H1 (cell line): ENCODE results near the gene KCNK15. TPM values are rescaled to one million over a fixed set of nuclear protein-coding genes. Genes with fewer than 3 reads are reported as not detected.

Source experiments
- ASH2L ChIP-seq: fragments of 200-600, 300-600 bp; sonication (generic); IDR thresholded peaks from one replicate; pipeline ENCODE4 v1.7.1; 2017; ENCODE audit warnings: low read length
- BRCA1 ChIP-seq: IDR thresholded peaks from 2 replicates; pipeline ENCODE4 v1.6.1; 2012; ENCODE audit warnings: low read depth, low read length, improper control_type of control experiment
- EZH2 ChIP-seq: fragments of 200-600 bp; sonication (generic); IDR thresholded peaks from 2 replicates; pipeline ENCODE4 v1.7.1; 2012; ENCODE audit warnings: low read depth, mild to moderate bottlenecking, moderate library complexity, low read length, inconsistent platforms; ENCODE audit not compliant: severe bottlenecking
- MAFK ChIP-seq: IDR thresholded peaks from 2 replicates; pipeline ENCODE4 v1.6.1; 2012; ENCODE audit warnings: low read depth, mild to moderate bottlenecking, improper control_type of control experiment, low read length
- ZNF274 ChIP-seq: IDR thresholded peaks from 2 replicates; pipeline ENCODE4 v1.7.0; 2012; ENCODE audit warnings: low read length, borderline replicate concordance; ENCODE audit errors: extremely low read depth
- polyA plus RNA-seq, 7 experiments: library from polyadenylated mRNA; depleted of rRNA in 3 of 7; stranded (reverse) in 5 of 7; unstranded in 2 of 7; fragments of >200 nt in 5 of 7; fragments of 200-250 nt in 2 of 7; gene quantifications; 1 replicate in 5 of 7; 2 replicates in 1 of 7; 4 replicates in 1 of 7; pipeline versions ENCODE4 v1.2.1 to v1.2.3, GENCODE V29; 2011 to 2013; ENCODE audit warnings: missing spikeins in 2 of 7, mixed read lengths in 2 of 7
- total RNA-seq: library from RNA; stranded (reverse); fragmentation: NEBNext Ultra II Directional; extraction: Animal tissue kit (Norgen Biotek cat#: 25700); gene quantifications from 2 replicates; pipeline ENCODE4 v1.2.1, GENCODE V29; 2021
- TF ChIP-seq, protein P1 (sequence below), 3 experiments: IDR thresholded peaks; 1 replicate in 2 of 3; 2 replicates in 1 of 3; pipeline versions ENCODE4 v1.5.1 to v1.6.1; 2011; ENCODE audit warnings: low read length in 3 of 3, mild to moderate bottlenecking in 3 of 3, inconsistent platforms in 2 of 3, low read depth in 1 of 3, moderate library complexity in 1 of 3; ENCODE audit not compliant: insufficient read depth in 1 of 3; ENCODE audit errors: control extremely low read depth in 1 of 3

Gene KCNK15
- total and polyA plus RNA-seq, 2 of the 8 experiments (the other 6 are each of a cell fraction or from before 2014, with no cell fraction given) = 0.24 to 0.33 TPM

DNA sequence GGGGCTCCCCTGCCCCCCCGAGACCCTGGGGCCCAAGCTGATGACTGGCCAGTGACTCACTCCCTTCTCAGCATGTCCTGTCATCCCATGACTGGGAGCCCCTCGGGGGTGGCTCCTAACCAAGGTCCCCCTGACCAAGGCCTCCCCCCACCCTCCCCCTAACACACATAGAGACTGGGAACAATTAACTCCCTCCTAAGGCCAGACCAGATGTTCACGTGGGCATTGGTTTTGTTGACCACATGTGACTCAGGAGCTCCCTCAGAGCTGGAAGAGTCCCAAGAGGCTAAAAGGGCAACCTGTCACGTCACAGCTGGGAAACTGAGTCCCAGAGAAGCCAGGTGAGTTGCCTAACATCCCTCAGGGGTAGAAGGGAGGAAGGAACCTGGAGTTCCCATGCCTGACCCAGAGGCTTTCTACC lies 41.1 kb upstream of the KCNK15 start (continued):
- TF ChIP-seq EZH2 = no peak
- TF ChIP-seq, protein P1, sequence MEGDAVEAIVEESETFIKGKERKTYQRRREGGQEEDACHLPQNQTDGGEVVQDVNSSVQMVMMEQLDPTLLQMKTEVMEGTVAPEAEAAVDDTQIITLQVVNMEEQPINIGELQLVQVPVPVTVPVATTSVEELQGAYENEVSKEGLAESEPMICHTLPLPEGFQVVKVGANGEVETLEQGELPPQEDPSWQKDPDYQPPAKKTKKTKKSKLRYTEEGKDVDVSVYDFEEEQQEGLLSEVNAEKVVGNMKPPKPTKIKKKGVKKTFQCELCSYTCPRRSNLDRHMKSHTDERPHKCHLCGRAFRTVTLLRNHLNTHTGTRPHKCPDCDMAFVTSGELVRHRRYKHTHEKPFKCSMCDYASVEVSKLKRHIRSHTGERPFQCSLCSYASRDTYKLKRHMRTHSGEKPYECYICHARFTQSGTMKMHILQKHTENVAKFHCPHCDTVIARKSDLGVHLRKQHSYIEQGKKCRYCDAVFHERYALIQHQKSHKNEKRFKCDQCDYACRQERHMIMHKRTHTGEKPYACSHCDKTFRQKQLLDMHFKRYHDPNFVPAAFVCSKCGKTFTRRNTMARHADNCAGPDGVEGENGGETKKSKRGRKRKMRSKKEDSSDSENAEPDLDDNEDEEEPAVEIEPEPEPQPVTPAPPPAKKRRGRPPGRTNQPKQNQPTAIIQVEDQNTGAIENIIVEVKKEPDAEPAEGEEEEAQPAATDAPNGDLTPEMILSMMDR (IDR thresholded peaks at IDR 0.05; ENCODE audit: control extremely low read depth in 1 of 3, insufficient read depth in 1 of 3, low read depth in 1 of 3, low read length in 3 of 3) = no peak
- no peak for TF ChIP-seq ZNF274
- no peak for TF ChIP-seq BRCA1
- TF ChIP-seq ASH2L = no peak
- TF ChIP-seq MAFK = no peak
